K562 (cell line): Measurements from ENCODE around the gene MLLT3. TPM values are rescaled to one million over a fixed set of nuclear protein-coding genes. Genes with fewer than 3 reads are reported as not detected.

Experiments used
- ATAC-seq: fragments of 200-7000 bp; cut with Tn5 transposase; 3 replicates; pipeline ENCODE4 v1.9.1; 2020; ENCODE audit warnings: moderate library complexity
- BruUV-seq: library from RNA; stranded (reverse); fragments of 400-500 nt; replicated peaks from 2 replicates; lab custom pipeline; 2021; lab: Mats Ljungman, UMichigan
- CTCF ChIA-PET: fragments of 300-600 bp; formaldehyde crosslinking; extraction: SDS; loops from one replicate; lab custom pipeline; 2021; ENCODE audit warnings: low intra/inter-chr PET ratio; lab: Yijun Ruan, JAX
- POLR2A ChIA-PET: fragments of 300-600, 350-650 bp; sonication (Branson Sonifier 250); formaldehyde crosslinking; extraction: SDS; loops from one replicate; lab custom pipeline; 2021; ENCODE audit warnings: antibody characterized with exemption, inconsistent platforms; lab: Yijun Ruan, JAX
- DNase-seq, 4 experiments: peaks; one replicate each; pipeline versions ENCODE4 v3.0.0 to v3.0.0-alpha.2; 2011 to 2018; ENCODE audit warnings: low spot score in 3 of 4, mixed read lengths in 3 of 4; ENCODE audit errors: extremely low read depth in 1 of 4
- FAIRE-seq: peaks from 2 replicates; lab custom pipeline; 2011; peaks lifted over from hg19 to GRCh38; lab: Jason Lieb, UNC
- H2AFZ ChIP-seq: 2 replicates; pipeline ENCODE4 v1.6.0; 2011; ENCODE audit warnings: low read depth, low read length, control low read depth, inconsistent platforms
- H3K27ac ChIP-seq: fragments of 200-600 bp; 3 replicates; pipeline ENCODE4 v1.8.0; 2011; ENCODE audit warnings: low read depth, mild to moderate bottlenecking, control low read depth, inconsistent platforms, low read length, moderate library complexity, mixed read lengths; ENCODE audit errors: extremely low read depth
- H3K27me3 ChIP-seq, 2 experiments: fragments of 300-600 bp in 1 of 2; 2 replicates in 1 of 2; 3 replicates in 1 of 2; pipeline versions ENCODE4 v1.6.0 to v1.8.0; 2011; ENCODE audit warnings: inconsistent platforms in 2 of 2, low read length in 2 of 2, mild to moderate bottlenecking in 1 of 2, mixed read lengths in 1 of 2, moderate library complexity in 1 of 2; ENCODE audit not compliant: control insufficient read depth in 2 of 2, insufficient read depth in 2 of 2
- H3K36me3 ChIP-seq: fragments of 300-600 bp; 3 replicates; pipeline ENCODE4 v1.8.0; 2011; ENCODE audit warnings: mild to moderate bottlenecking, low read length, inconsistent platforms; ENCODE audit not compliant: control insufficient read depth, insufficient read depth
- H3K4me1 ChIP-seq, 2 experiments: fragments of 200-600 bp in 1 of 2; replicated peaks in 1 of 2; 2 replicates in 1 of 2; 3 replicates in 1 of 2; pipeline versions ENCODE4 v1.5.1 to v1.8.0; 2011; ENCODE audit warnings: inconsistent platforms in 2 of 2, low read length in 2 of 2, mild to moderate bottlenecking in 1 of 2, mixed read lengths in 1 of 2, moderate library complexity in 1 of 2; ENCODE audit not compliant: control insufficient read depth in 2 of 2, insufficient read depth in 2 of 2
- H3K4me2 ChIP-seq: 2 replicates; pipeline ENCODE4 v1.6.1; 2011; ENCODE audit warnings: low read length, control low read depth, inconsistent platforms, mixed read lengths; ENCODE audit not compliant: insufficient read depth
- H3K4me3 ChIP-seq: fragments of 200-600 bp; sonication (generic), shearing (Covaris generic); 2 replicates; pipeline ENCODE4 v1.5.1; 2016; ENCODE audit warnings: control low read depth, inconsistent platforms
- H3K79me2 ChIP-seq: fragments of 200-600 bp; 3 replicates; pipeline ENCODE4 v1.8.0; 2011; ENCODE audit warnings: low read length, inconsistent platforms; ENCODE audit not compliant: control insufficient read depth, insufficient read depth
- H3K9ac ChIP-seq, 2 experiments: 2 replicates each; pipeline versions ENCODE4 v1.6.0 to v1.6.1; 2011; ENCODE audit warnings: low read depth in 2 of 2, low read length in 2 of 2, control low read depth in 1 of 2, inconsistent platforms in 1 of 2, mild to moderate bottlenecking in 1 of 2, mixed read lengths in 1 of 2; ENCODE audit not compliant: insufficient read depth in 1 of 2
- H3K9me1 ChIP-seq: one replicate; pipeline ENCODE4 v1.6.0; 2011; ENCODE audit warnings: inconsistent platforms, mild to moderate bottlenecking, low read length, moderate library complexity; ENCODE audit not compliant: control insufficient read depth, insufficient read depth
- H3K9me3 ChIP-seq: replicated peaks from 2 replicates; pipeline ENCODE4 v1.5.1; 2011; ENCODE audit warnings: low read depth, low read length, inconsistent platforms; ENCODE audit not compliant: control insufficient read depth, insufficient read depth
- H4K20me1 ChIP-seq: replicated peaks from 2 replicates; pipeline ENCODE4 v1.6.1; 2011; ENCODE audit warnings: low read length, inconsistent platforms, mixed read lengths; ENCODE audit not compliant: control insufficient read depth, insufficient read depth
- DACH1 ChIP-seq: fragments of 450-650 bp; IDR thresholded peaks from 2 replicates; pipeline ENCODE4 v1.6.1; 2018; ENCODE audit not compliant: partially characterized antibody
- HDAC1 ChIP-seq, 2 experiments: fragments of 450-650 bp; IDR thresholded peaks; 2 replicates each; pipeline ENCODE4 v1.6.1; 2016 to 2017; ENCODE audit warnings: inconsistent platforms in 1 of 2, mild to moderate bottlenecking in 1 of 2, moderate library complexity in 1 of 2
- HDAC8 ChIP-seq: fragments of 450-650 bp; IDR thresholded peaks from 2 replicates; pipeline ENCODE4 v1.6.1; 2016; ENCODE audit warnings: mild to moderate bottlenecking, missing genetic modification characterization, moderate library complexity, missing compliant biosample characterization
- MEF2A ChIP-seq: IDR thresholded peaks from 2 replicates; pipeline ENCODE4 v1.6.1; 2011; ENCODE audit warnings: low read depth, mild to moderate bottlenecking, low read length, moderate library complexity; ENCODE audit not compliant: control insufficient read depth
- MTA2 ChIP-seq: fragments of 450-650 bp; IDR thresholded peaks from 2 replicates; pipeline ENCODE4 v1.6.1; 2016; ENCODE audit warnings: low read depth
- NFE2L1 ChIP-seq: fragments of 450-650 bp; IDR thresholded peaks from 2 replicates; pipeline ENCODE4 v1.6.1; 2016; ENCODE audit warnings: missing genetic modification characterization, low read depth, mild to moderate bottlenecking, missing compliant biosample characterization, moderate library complexity, borderline replicate concordance
- PHF20 ChIP-seq: fragments of 450-650 bp; IDR thresholded peaks from 2 replicates; pipeline ENCODE4 v1.6.1; 2018; ENCODE audit not compliant: partially characterized antibody
- PHF21A ChIP-seq: fragments of 450-650 bp; IDR thresholded peaks from 2 replicates; pipeline ENCODE4 v1.6.1; 2017; ENCODE audit warnings: low read depth, borderline replicate concordance
- SREBF1 ChIP-seq: fragments of 150-350 bp; IDR thresholded peaks from 2 replicates; pipeline ENCODE4 v1.6.1; 2014; ENCODE audit warnings: antibody characterized with exemption, low read depth, low read length, borderline replicate concordance
- SRSF3 ChIP-seq: fragments of 200-400 bp; formaldehyde crosslinking; IDR thresholded peaks from 2 replicates; pipeline ENCODE4 v1.6.1; 2016; ENCODE audit warnings: mild to moderate bottlenecking, low read length, moderate library complexity; ENCODE audit not compliant: insufficient read depth
- ZNF347 ChIP-seq: fragments of 450-650 bp; formaldehyde crosslinking; IDR thresholded peaks from 2 replicates; pipeline ENCODE4 v1.4.0; 2020; ENCODE audit warnings: low read depth, mild to moderate bottlenecking, moderate library complexity
- ZNF551 ChIP-seq: fragments of 250-450 bp; sonication (Bioruptor Pico); IDR thresholded peaks from 2 replicates; pipeline ENCODE4 v1.5.0; 2021; ENCODE audit warnings: mild to moderate bottlenecking, moderate library complexity
- ZNF766 ChIP-seq: fragments of 200-800 bp; sonication (Bioruptor generic); conservative IDR thresholded peaks from 2 replicates; pipeline ENCODE4 v1.6.1; 2016; ENCODE audit warnings: missing genetic modification characterization, missing compliant biosample characterization
- WGBS: fragments of 100-300 bp; shearing (Covaris generic); methylation state at CpG from one replicate; pipeline ENCODE4 v1.1.6; 2016; ENCODE audit warnings: low coverage, mixed read lengths; ENCODE audit not compliant: insufficient coverage; ENCODE audit errors: missing lambda C conversion rate; 5-methylcytosine and 5-hydroxymethylcytosine counted together
- in situ Hi-C: fragments of 300-500 bp; cut with MboI; formaldehyde crosslinking; loops from 4 replicates; pipeline ENCODE4 v1.15.0; 2018; ENCODE audit warnings: inconsistent platforms, mixed read lengths
- intact Hi-C: fragments of 100-400 bp; cut with micrococcal nuclease; formaldehyde crosslinking; loops from 2 replicates; pipeline ENCODE4 v1.14.2; 2022
- polyA plus RNA-seq, 8 experiments: library from polyadenylated mRNA; depleted of rRNA in 4 of 8; stranded (reverse) in 5 of 8; unstranded in 3 of 8; fragments of >200 nt; fragmentation: Nextera tagmentation in 2 of 8; fragmentation: Illumina TruSeq in 1 of 8; extraction: Ambion mirVana in 2 of 8; extraction: Trizol in 1 of 8; gene quantifications; 2 replicates each; pipeline versions ENCODE4 v1.2.1 to v1.2.3, GENCODE V29; 2011 to 2014; ENCODE audit warnings: inconsistent platforms in 1 of 8, missing spikeins in 1 of 8
- total RNA-seq, 7 experiments: library from RNA; depleted of rRNA in 6 of 7; stranded (reverse); fragments of >200 nt in 6 of 7; fragmentation: Illumina TruSeq in 2 of 7; extraction: Trizol in 2 of 7; gene quantifications; 2 replicates each; pipeline versions ENCODE4 v1.2.1 to v1.2.3, GENCODE V29; 2011 to 2021; ENCODE audit warnings: low replicate concordance in 1 of 7

The MLLT3 gene
- total and polyA plus RNA-seq, 9 of the 15 experiments (the other 6 are each of a cell fraction or from before 2014, with no cell fraction given) = 0.07 to 0.42 (median 0.22) TPM; not detected in 4

GRCh38 chr9:20446248-20446647, 176.1 kb downstream of the MLLT3 start (continued):
- no peak for TF ChIP-seq MEF2A
- no peak for TF ChIP-seq MTA2
- no peak for TF ChIP-seq ZNF551 (CRISPR knock-in tag)
- TF ChIP-seq, all 486 proteins: peak for 0

- Histone ChIP-seq H3K4me2 (no peak overlapping the region), H2AFZ (no peak overlapping the region), H3K4me1 (no peaks in the 10 kb centered on the region), H3K79me2 (no peaks in the 10 kb centered on the region), H3K27ac (no peak overlapping the region), H3K36me3 (no peaks in the 10 kb centered on the region), H3K9ac (no peak overlapping the region), H3K9me1 (no peaks in the 10 kb centered on the region), H3K4me3 (no peak overlapping the region), H4K20me1 (no peaks in the 10 kb centered on the region), H3K9me3 (no peaks in the 10 kb centered on the region), H3K27me3 (no peaks in the 10 kb centered on the region)
- BruUV-seq = no TSS peak
- in situ Hi-C loops (no loop called here), intact Hi-C loops (no loop called here)
- TF ChIP-seq SRSF3 = no peak
- TF ChIP-seq PHF21A = no peak
- TF ChIP-seq SREBF1 = no peak
- no peak for TF ChIP-seq NFE2L1 (tag)
- no peak for TF ChIP-seq ZNF347 (CRISPR knock-in tag)
- no peak for TF ChIP-seq HDAC8 (tag)
- no peak for TF ChIP-seq DACH1
- no peak for TF ChIP-seq ZNF766 (CRISPR knock-in tag)
- no peak for TF ChIP-seq PHF20
- no peak for TF ChIP-seq HDAC1 (IDR thresholded peaks at IDR 0.05)
- FAIRE-seq (no peak), ATAC-seq (no peak), DNase-seq (no peak)
- POLR2A ChIA-PET = no interaction called here
- 0% methylated on average over 3 of the region's 3 CpGs for WGBS
- CTCF ChIA-PET = no interaction called here
Observed at GRCh38 chr9:20442461-20443319, 179.6 kb downstream of the MLLT3 start.
